ENCODE results near the gene SH3TC2. TPM values are rescaled to one million over a fixed set of nuclear protein-coding genes. Genes with fewer than 3 reads are reported as not detected.

SH3TC2 gene
- total RNA-seq, 2 experiments from 2014 or later: not detected

DNA sequence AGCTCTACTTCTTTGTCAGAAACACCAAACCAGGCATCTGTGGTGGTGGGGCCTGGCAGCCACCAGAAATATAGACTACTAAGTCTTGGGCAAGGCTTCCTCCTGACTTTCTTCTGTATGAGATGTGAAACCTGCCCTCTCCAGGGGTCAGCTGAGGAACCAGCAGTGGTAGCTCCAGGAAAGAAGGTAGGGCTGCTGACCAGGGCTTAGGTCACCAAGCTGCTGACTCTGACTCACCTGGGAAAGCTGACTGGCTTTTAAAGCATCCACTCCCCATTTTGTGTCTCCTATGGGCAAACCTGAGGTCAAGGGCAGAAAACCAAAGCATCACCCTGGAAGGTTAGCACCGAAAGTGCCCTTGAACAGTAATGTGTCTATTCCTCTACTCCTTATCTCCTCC, 10.4 kb upstream of the SH3TC2 start:
- no peak overlapping the region for H3K27ac Mint-ChIP-seq
- H3K4me1 Mint-ChIP-seq: no peaks in the 10 kb centered on the region
- no peaks in the 10 kb centered on the region for H3K9me3 Mint-ChIP-seq (ENCODE audit: low read depth)
- DNase-seq (no peak), ATAC-seq (no peak)
- CTCF ChIA-PET: no interaction called here
- no peaks in the 10 kb centered on the region for H3K36me3 Mint-ChIP-seq
- H3K4me3 Mint-ChIP-seq: no peak overlapping the region
- H3K27me3 Mint-ChIP-seq: peaks cover 17% of the 10 kb centered on the region

DNA sequence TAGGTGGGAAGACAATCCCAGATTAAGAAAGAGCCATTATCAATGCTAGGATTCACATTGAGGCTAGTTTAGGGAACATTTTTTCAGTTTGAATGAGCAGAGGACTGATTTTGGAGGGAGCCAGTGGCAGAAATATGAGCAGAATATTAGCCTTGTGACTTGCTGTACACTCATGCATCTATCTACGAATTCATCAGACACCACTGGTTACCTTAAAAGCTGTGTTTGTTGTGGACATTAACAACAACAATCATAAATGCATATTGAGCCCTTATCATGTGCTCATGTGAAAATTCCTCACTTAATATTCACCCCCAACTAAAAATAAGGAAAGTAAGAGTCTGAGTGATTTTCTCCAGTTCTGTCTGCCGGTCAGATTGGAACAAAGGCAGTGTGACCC, 9.9 kb upstream of the SH3TC2 start:
- ATAC-seq: no peak
- Mint-ChIP-seq H3K27ac (no peak overlapping the region), H3K27me3 (peaks cover 16% of the 10 kb centered on the region), H3K36me3 (no peaks in the 10 kb centered on the region), H3K9me3 (ENCODE audit: low read depth) (no peaks in the 10 kb centered on the region), H3K4me1 (no peaks in the 10 kb centered on the region), H3K4me3 (no peak overlapping the region)
- DNase-seq: no peak
- CTCF ChIA-PET: no interaction called here

GRCh38 chr5:149072376-149072775, 9.5 kb upstream of the SH3TC2 start:
- DNase-seq (no peak), ATAC-seq (no peak)
- CTCF ChIA-PET: interaction anchor here (1.5 kb wide), 1 partner anchor 16 kb away, joined by 3 read pairs; no protein-coding TSS in a partner anchor
- H3K4me1 Mint-ChIP-seq: no peaks in the 10 kb centered on the region
- H3K27ac Mint-ChIP-seq: no peak overlapping the region
- no peaks in the 10 kb centered on the region for H3K36me3 Mint-ChIP-seq
- H3K9me3 Mint-ChIP-seq (ENCODE audit: low read depth): no peaks in the 10 kb centered on the region
- H3K27me3 Mint-ChIP-seq: peaks cover 15% of the 10 kb centered on the region
- no peak overlapping the region for H3K4me3 Mint-ChIP-seq

DNA sequence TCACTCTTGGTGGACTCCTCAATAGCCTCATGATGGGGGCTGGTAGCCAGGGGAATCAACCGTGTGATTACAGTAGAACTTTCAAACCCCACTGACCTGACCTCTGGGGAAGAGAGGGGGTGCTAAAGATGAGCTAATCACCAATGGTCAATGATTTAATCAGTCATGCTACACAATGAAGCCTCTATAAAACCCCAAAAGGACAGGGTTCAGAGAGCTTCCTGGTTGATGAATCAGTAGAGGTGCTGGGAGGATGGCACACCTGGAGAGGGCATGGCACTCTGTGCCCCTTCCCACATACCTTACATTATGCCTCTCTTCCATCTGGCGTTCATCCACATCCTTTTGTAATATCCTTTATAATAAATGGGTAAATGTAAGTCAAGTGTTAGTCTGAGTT, 8.9 kb upstream of the SH3TC2 start:
- CTCF ChIA-PET: interaction anchor here (1.5 to 1.9 kb wide), 2 partner anchors 8 to 16 kb away, joined by 3 to 4 read pairs; no protein-coding TSS in a partner anchor

DNA sequence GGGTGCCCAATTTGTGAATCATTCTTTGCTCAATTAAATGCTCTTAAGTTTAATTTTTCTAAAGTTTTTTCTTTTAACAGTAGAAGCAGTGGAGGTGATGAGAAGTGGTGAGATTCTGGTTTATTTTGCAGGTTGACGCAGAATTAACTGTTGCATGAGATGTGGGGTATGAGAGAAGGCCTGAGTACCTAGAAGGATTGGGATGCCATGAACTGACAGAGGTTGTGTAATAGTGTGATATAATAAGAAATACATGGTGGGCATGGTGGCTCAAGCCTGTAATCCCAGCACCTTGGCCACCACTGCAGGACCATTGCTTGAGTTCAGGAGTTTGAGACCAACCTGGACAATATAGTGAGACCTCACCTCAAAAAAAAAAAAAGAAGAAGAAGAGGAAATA, 8.4 kb upstream of the SH3TC2 start:
- DNase-seq (no peak), ATAC-seq (no peak)
- H3K4me3 Mint-ChIP-seq: no peak overlapping the region
- H3K4me1 Mint-ChIP-seq: no peaks in the 10 kb centered on the region
- H3K27me3 Mint-ChIP-seq: peaks cover 19% of the 10 kb centered on the region
- no peaks in the 10 kb centered on the region for H3K36me3 Mint-ChIP-seq
- CTCF ChIA-PET: interaction anchor here (1.5 to 1.9 kb wide), 2 partner anchors 9 to 15 kb away, joined by 3 to 4 read pairs; no protein-coding TSS in a partner anchor
- no peak overlapping the region for H3K27ac Mint-ChIP-seq
- no peaks in the 10 kb centered on the region for H3K9me3 Mint-ChIP-seq (ENCODE audit: low read depth)

More for the DNA sequence above, 8.9 kb upstream of the SH3TC2 start:
- Mint-ChIP-seq H3K27ac (no peak overlapping the region), H3K4me1 (no peaks in the 10 kb centered on the region), H3K4me3 (no peak overlapping the region), H3K9me3 (ENCODE audit: low read depth) (no peaks in the 10 kb centered on the region), H3K27me3 (peaks cover 19% of the 10 kb centered on the region), H3K36me3 (no peaks in the 10 kb centered on the region)
- ATAC-seq: no peak
- DNase-seq: no peak

GRCh38 chr5:149069711-149070110, 6.8 kb upstream of the SH3TC2 start:
- H3K4me3 Mint-ChIP-seq: no peak overlapping the region
- no peaks in the 10 kb centered on the region for H3K4me1 Mint-ChIP-seq
- H3K36me3 Mint-ChIP-seq: no peaks in the 10 kb centered on the region
- H3K9me3 Mint-ChIP-seq (ENCODE audit: low read depth): no peaks in the 10 kb centered on the region
- H3K27me3 Mint-ChIP-seq: peaks cover 19% of the 10 kb centered on the region
- DNase-seq: no peak
- H3K27ac Mint-ChIP-seq: no peak overlapping the region
- CTCF ChIA-PET: interaction anchor here (1.3 kb wide), 1 partner anchor 339 kb away, joined by 4 read pairs; no protein-coding TSS in a partner anchor
- ATAC-seq: no peak

- Mint-ChIP-seq H3K27me3 (peaks cover 11% of the 10 kb centered on the region), H3K27ac (no peak overlapping the region), H3K36me3 (no peaks in the 10 kb centered on the region), H3K9me3 (ENCODE audit: low read depth) (no peaks in the 10 kb centered on the region), H3K4me3 (no peak overlapping the region), H3K4me1 (no peaks in the 10 kb centered on the region)
- ATAC-seq (no peak), DNase-seq (no peak)
- CTCF ChIA-PET: no interaction called here
These were observed 1.1 kb upstream of the SH3TC2 start for GRCh38 chr5:149063896-149064478.

DNA sequence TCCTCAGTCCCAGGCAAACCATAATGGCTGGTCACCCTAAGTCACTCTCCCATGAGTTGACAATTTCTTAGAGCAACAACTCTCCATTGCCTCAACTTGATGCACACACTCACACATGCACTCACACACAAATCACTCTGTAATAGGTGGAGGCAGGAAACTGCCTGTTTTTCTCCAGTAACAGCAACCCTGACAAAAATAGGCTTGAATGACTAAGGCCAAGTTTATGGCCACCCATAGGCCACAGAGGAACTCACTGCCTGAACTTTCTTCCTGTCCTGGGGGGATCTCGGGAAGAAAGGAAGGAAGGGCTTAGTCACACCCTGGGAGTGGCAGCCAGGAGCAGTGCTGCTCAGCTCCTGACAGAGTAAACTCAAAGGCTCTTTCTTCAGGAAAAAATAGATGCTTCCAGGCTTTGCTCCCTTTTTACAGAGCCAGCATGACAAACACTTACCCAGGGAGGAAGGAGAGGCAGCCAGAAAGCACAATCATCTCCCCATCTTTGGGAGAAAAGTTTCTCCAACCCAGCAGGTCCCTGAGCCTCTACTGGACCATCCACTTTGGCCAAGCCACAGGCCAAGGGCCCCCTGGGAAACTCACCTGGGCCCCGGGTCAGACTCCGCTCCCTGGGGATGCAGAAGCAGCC, 368 bp downstream of the SH3TC2 start:
- Mint-ChIP-seq H3K27me3 (peaks cover 17% of the 10 kb centered on the region), H3K36me3 (no peaks in the 10 kb centered on the region), H3K9me3 (ENCODE audit: low read depth) (no peaks in the 10 kb centered on the region), H3K27ac (no peak overlapping the region), H3K4me3 (no peak overlapping the region), H3K4me1 (no peaks in the 10 kb centered on the region)
- CTCF ChIA-PET: no interaction called here
- DNase-seq: no peak
- ATAC-seq: no peak

DNA sequence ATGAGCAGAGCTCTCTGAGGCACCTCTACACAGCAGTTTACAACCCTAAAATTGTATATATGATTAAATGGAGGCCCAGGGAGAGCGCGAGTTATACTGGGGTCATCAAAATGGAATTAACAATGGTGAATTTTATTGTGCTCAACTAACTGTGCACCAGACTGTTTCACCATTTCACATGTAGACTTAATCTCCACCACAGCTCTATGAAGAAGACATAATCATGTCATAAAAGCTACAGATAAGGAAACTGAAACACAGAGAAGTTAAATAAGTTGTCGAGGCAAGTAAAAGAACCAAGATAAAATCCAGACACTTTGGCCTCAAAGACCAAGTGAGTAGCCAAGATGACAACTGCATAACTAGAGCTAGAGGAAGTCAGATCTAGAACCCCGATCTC, 1.5 kb downstream of the SH3TC2 start:
- Mint-ChIP-seq H3K27me3 (peaks cover 13% of the 10 kb centered on the region), H3K36me3 (no peaks in the 10 kb centered on the region), H3K4me1 (no peaks in the 10 kb centered on the region), H3K4me3 (no peak overlapping the region), H3K9me3 (ENCODE audit: low read depth) (no peaks in the 10 kb centered on the region), H3K27ac (no peak overlapping the region)
- CTCF ChIA-PET: no interaction called here
- DNase-seq (no peak), ATAC-seq (no peak)

DNA sequence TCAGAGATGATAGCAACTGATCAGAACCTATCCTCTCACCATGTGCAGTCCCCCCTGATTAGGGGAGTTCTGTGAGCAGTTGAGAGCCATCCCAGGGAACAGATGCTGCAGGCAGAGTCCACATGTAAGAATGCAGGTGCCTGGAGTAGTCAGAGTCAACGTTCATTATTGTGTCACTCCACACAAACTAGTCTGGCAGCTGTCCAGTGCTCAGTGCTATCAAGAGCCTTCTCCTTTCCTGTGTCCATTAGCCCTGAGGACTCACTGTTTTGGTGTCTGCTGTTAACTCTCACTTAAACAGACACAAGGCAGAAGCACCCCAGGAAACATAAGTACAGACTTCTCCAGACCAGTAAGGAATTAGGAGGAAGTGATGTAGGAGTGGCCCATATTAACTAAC, 2.5 kb downstream of the SH3TC2 start:
- Mint-ChIP-seq H3K27ac (no peak overlapping the region), H3K4me3 (no peak overlapping the region), H3K36me3 (no peaks in the 10 kb centered on the region), H3K27me3 (peaks cover 13% of the 10 kb centered on the region), H3K9me3 (ENCODE audit: low read depth) (no peaks in the 10 kb centered on the region), H3K4me1 (no peaks in the 10 kb centered on the region)
- CTCF ChIA-PET: no interaction called here
- DNase-seq (no peak), ATAC-seq (no peak)

DNA sequence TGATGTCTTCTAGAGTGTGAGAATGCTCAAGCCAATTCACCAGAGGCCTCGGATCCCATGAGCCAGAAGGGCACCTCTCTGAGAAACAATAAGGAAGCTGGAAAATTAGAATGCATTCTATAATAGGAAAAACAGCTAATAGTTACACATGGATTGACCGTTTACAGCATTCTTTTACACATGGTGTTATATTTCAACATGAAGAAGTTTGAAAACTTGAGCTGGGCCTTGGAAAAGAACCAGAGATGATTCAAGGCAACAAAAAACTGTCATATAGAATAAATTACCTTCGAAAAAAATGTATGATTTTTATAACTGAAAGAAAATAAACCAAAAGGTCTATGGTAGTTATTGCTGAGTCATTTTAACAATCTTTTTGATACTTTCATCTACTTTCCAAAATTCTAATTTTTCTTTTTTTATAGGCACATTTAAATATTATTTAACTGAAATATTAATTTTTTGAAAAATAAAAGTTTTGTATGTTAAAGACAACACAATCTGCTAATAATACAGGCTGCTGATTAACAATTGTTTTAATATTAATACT, 6.2 kb downstream of the SH3TC2 start:
- ATAC-seq: no peak
- DNase-seq: no peak
- H3K4me3 Mint-ChIP-seq: no peak overlapping the region
- CTCF ChIA-PET: interaction anchor here (0.8 to 1.1 kb wide), 3 partner anchors 15 to 326 kb away, joined by 3 to 4 read pairs (median 4); no protein-coding TSS in a partner anchor
- H3K4me1 Mint-ChIP-seq: no peaks in the 10 kb centered on the region
- no peaks in the 10 kb centered on the region for H3K36me3 Mint-ChIP-seq
- H3K9me3 Mint-ChIP-seq (ENCODE audit: low read depth): no peaks in the 10 kb centered on the region
- peaks cover 25% of the 10 kb centered on the region for H3K27me3 Mint-ChIP-seq
- no peak overlapping the region for H3K27ac Mint-ChIP-seq

DNA sequence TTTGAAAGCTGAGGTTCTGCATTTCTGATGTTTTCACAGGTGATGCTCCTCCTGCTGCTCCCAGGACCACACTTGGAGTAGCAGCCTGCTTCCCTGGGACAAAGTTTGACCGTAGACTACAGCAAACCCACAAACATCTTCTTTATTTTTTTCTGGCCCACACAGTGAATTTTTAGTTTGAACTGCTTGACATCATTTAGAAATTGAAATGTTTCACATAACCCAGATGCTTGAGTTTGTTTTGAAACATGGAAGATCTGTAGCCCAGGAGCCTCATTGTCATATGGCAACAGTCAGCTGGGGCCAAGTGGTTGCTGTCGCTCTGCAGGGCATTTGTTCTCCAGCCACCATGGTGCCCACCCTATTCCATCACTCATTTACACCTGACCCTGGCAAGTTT, 8.4 kb downstream of the SH3TC2 start:
- no peak overlapping the region for H3K27ac Mint-ChIP-seq
- no peaks in the 10 kb centered on the region for H3K36me3 Mint-ChIP-seq
- no peak overlapping the region for H3K4me3 Mint-ChIP-seq
- no peaks in the 10 kb centered on the region for H3K4me1 Mint-ChIP-seq
- no peaks in the 10 kb centered on the region for H3K9me3 Mint-ChIP-seq (ENCODE audit: low read depth)
- CTCF ChIA-PET: no interaction called here
- ATAC-seq: no peak
- peaks cover 26% of the 10 kb centered on the region for H3K27me3 Mint-ChIP-seq
- no peak for DNase-seq

DNA sequence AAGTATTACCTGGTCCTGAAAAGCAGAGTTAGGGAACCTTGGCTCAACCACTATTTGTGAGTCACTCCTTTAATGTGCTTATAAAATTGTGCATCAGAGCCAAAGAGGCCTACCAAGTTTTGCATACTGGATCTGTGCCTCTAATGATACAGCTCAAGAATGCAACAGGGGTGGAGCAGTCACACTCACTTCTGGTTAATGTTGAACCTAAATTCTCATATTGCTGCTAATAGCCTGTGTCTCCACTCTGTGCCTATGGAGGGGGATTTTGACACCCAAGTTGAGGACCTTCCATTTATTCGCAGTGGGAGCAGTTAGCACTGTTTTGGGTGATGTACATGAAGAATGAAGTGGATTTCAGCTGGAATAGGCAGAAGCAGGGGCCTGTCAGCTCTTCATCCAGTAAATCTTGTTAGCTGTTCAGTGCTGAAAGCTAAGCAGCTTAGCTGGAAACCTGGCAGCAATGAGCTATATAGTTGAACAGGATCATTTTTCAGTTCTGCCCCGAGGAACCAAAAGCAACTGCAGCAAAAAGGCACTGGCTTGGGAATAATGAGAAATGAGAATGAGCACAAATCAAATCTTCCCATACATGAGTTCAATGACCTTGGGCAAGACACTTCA, 9.7 kb downstream of the SH3TC2 start:
- Mint-ChIP-seq H3K27ac (no peak overlapping the region), H3K4me1 (no peaks in the 10 kb centered on the region), H3K4me3 (no peak overlapping the region), H3K9me3 (ENCODE audit: low read depth) (no peaks in the 10 kb centered on the region), H3K27me3 (peaks cover 20% of the 10 kb centered on the region), H3K36me3 (no peaks in the 10 kb centered on the region)
- ATAC-seq (no peak), DNase-seq (no peak)
- CTCF ChIA-PET: no interaction called here

DNA sequence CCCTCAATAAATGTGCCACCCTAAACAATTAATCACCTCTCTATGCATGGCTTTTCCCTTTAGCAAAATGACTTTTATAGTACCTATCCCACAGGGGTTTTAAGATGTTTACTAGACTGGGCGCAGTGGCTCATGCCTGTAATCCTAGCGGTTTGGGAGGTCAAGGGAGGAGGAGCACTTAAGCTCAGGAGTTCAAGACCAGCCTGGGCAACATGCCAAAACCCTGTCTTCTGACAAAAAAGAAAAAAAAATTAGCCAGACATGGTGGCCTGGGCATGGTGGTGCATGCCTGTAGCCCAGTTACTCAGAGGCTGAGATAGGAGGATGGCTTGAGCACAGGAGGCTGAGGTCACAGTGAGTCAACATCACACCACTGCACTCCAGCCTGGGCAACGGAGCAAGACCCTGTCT, 13.5 kb downstream of the SH3TC2 start:
- Mint-ChIP-seq H3K4me1 (no peaks in the 10 kb centered on the region), H3K27ac (no peak overlapping the region), H3K9me3 (ENCODE audit: low read depth) (no peaks in the 10 kb centered on the region), H3K36me3 (no peaks in the 10 kb centered on the region), H3K27me3 (peaks cover 23% of the 10 kb centered on the region), H3K4me3 (no peak overlapping the region)
- ATAC-seq: no peak
- CTCF ChIA-PET: interaction anchor here (0.9 kb wide), 1 partner anchor 14 kb away, joined by 3 read pairs; no protein-coding TSS in a partner anchor
- no peak for DNase-seq

Data from activated CD8-positive, alpha-beta memory T cell treated with anti-CD3 and anti-CD28 coated beads, Interleukin-2, amount 10 ng/mL, durations not matched to agents 7 days and 5 days (primary cell).